ENCODE data around the gene PHC2.
"Not testable (repeated sequence)": the region's sequence is repeated elsewhere in the genome, so short reads cannot be mapped to it uniquely, and the experiment has no call there.

Gene PHC2

GRCh38 chr1:33317354-33317753, 113.5 kb downstream of the PHC2 start:
- CTCF ChIA-PET: no interaction called here

GRCh38 chr1:33316601-33317000, 114.3 kb downstream of the PHC2 start:
- DNase-seq (ENCODE audit: extremely low spot score): no peak
- ChIA-PET POLR2A (no interaction called here), CTCF (no interaction called here)
- TF ChIP-seq, protein P1, sequence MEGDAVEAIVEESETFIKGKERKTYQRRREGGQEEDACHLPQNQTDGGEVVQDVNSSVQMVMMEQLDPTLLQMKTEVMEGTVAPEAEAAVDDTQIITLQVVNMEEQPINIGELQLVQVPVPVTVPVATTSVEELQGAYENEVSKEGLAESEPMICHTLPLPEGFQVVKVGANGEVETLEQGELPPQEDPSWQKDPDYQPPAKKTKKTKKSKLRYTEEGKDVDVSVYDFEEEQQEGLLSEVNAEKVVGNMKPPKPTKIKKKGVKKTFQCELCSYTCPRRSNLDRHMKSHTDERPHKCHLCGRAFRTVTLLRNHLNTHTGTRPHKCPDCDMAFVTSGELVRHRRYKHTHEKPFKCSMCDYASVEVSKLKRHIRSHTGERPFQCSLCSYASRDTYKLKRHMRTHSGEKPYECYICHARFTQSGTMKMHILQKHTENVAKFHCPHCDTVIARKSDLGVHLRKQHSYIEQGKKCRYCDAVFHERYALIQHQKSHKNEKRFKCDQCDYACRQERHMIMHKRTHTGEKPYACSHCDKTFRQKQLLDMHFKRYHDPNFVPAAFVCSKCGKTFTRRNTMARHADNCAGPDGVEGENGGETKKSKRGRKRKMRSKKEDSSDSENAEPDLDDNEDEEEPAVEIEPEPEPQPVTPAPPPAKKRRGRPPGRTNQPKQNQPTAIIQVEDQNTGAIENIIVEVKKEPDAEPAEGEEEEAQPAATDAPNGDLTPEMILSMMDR (IDR thresholded peaks at IDR 0.05; ENCODE audit: control extremely low read depth, extremely low read depth, low read depth, missing control alignments): no peak

More at GRCh38 chr1:33317354-33317753, 113.5 kb downstream of the PHC2 start:
- TF ChIP-seq, protein P1 (IDR thresholded peaks at IDR 0.05; ENCODE audit: control extremely low read depth, extremely low read depth, low read depth, missing control alignments): no peak
- DNase-seq (ENCODE audit: extremely low spot score): no peak
- POLR2A ChIA-PET: no interaction called here

DNA sequence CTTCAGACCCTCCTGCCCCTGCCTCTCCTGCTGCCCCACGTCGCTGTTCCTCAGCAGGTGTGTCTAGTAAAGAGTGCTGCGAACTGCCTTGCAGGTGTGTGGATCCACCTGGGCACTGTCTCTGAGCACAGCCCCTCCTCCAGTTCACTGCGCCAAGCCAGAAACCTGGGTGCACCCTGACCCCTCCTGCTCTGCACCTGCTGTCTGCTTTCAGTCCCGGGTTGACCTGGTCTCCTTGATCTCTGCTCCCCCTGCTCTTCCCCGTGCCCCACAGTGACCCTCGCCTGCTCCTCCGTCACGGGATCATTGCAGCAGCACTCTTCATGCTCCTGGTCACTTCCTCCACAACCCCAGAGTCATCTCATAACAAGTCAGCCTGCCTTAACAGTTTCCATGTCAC, 116.5 kb downstream of the PHC2 start:
- ChIA-PET POLR2A (no interaction called here), CTCF (interaction anchor here (1.4 to 10.1 kb wide), 2 partner anchors 17 to 22 kb away, joined by 3 to 88 read pairs; no protein-coding TSS in a partner anchor)
- DNase-seq (ENCODE audit: extremely low spot score): no peak
- TF ChIP-seq, protein P1 (IDR thresholded peaks at IDR 0.05; ENCODE audit: control extremely low read depth, extremely low read depth, low read depth, missing control alignments): no peak

DNA sequence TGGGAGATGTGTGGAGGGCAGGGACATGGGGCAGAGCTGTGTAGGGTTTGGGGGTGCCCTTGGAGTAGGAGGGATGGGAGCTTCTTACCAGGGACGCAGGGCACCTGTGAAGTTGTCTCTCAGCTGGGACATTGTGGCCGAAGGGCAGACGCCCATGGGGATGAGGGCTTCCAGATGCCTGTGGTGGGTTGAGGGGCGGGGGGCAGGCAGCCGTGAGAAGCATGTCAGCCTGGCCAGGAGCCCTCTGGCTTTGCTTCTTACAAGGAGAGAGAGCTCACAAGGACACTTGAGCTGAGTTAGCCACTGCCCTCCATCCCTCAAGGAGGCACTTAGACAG, 118.5 kb downstream of the PHC2 start:
- DNase-seq (ENCODE audit: extremely low spot score): no peak
- ChIA-PET CTCF (interaction anchor here (1.7 to 10.1 kb wide), 2 partner anchors 15 to 17 kb away, joined by 4 to 88 read pairs; no protein-coding TSS in a partner anchor), POLR2A (no interaction called here)
- TF ChIP-seq, protein P1 (IDR thresholded peaks at IDR 0.05; ENCODE audit: control extremely low read depth, extremely low read depth, low read depth, missing control alignments): no peak

DNA sequence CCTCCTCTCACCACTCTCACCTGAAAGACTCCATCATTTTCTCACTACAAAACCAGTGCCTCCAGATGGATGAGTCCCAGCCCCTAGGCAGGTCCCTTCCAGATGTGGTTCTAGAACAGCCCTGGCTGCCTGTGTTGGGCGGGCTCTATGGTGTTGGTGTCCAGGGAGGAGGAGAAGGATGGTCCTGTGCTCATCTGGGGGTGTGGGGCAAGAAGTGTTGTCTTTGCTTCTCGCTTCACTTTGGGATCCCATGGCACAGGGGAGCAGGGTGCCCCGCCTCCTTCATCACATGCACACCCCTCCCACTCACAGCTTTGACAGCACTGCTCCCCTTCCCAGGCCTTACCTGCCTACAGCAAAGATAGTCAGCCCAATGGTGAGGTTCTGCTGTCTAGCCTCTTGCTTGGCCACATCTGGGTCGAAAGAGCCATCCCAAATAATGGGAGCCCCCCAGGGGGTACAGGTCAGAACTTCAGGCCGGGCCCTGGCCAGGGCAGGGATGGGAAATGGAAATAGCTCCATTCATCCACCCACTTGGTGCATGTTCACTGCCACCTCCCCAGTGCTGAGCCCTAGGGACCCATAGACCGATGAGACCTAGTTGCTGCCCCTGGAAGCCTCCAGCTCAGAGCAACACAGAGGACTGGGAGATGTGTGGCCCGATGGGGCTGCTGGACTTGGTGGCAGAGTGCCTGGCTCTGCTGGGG, 119.0 kb downstream of the PHC2 start:
- no peak for DNase-seq (ENCODE audit: extremely low spot score)
- POLR2A ChIA-PET: no interaction called here
- TF ChIP-seq, protein P1 (IDR thresholded peaks at IDR 0.05; ENCODE audit: control extremely low read depth, extremely low read depth, low read depth, missing control alignments): no peak
- CTCF ChIA-PET: interaction anchor here (10.1 kb wide), 1 partner anchor 15 kb away, joined by 88 read pairs; no protein-coding TSS in a partner anchor

GRCh38 chr1:33310702-33311101, 120.2 kb downstream of the PHC2 start:
- ChIA-PET CTCF (interaction anchor here (10.1 kb wide), 1 partner anchor 14 kb away, joined by 88 read pairs; no protein-coding TSS in a partner anchor), POLR2A (no interaction called here)
- TF ChIP-seq, protein P1 (IDR thresholded peaks at IDR 0.05; ENCODE audit: control extremely low read depth, extremely low read depth, low read depth, missing control alignments): no peak
- no peak for DNase-seq (ENCODE audit: extremely low spot score)

GRCh38 chr1:33309351-33309750, 121.5 kb downstream of the PHC2 start:
- DNase-seq (ENCODE audit: extremely low spot score); POLR2A ChIA-PET: not testable (repeated sequence)
- CTCF ChIA-PET: interaction anchor here (10.1 kb wide), 1 partner anchor 12 kb away, joined by 88 read pairs; no protein-coding TSS in a partner anchor
